ENCODE measurements around the gene ITPKC. TPM values are rescaled to one million over a fixed set of nuclear protein-coding genes. Genes with fewer than 3 reads are reported as not detected.
A peak's percentile ranks its signal among the peaks of the same experiment; 100 is the strongest.

ITPKC gene
- total and polyA plus RNA-seq, 10 of the 15 experiments (the other 5 are each of a cell fraction or from before 2014, with no cell fraction given), result 0.03 to 6.4 (median 3.5) TPM

- 75% methylated on average over 6 of the region's 6 CpGs for WGBS (ENCODE audit: insufficient coverage, insufficient replicate concordance, low lambda C conversion rate, missing lambda C conversion rate)
- no peak for FAIRE-seq
- TF ChIP-seq CREB1 (IDR thresholded peaks at IDR 0.05; ENCODE audit: low read depth) (no peak), IKZF2 (IDR thresholded peaks at IDR 0.05) (no peak), TARDBP (IDR thresholded peaks at IDR 0.05; ENCODE audit: borderline replicate concordance) (no peak), E4F1 (IDR thresholded peaks at IDR 0.05; ENCODE audit: borderline replicate concordance, partially characterized antibody) (no peak), PML (IDR thresholded peaks at IDR 0.05; ENCODE audit: low read length) (no peak), USF2 (IDR thresholded peaks at IDR 0.05; ENCODE audit: borderline replicate concordance, low read depth, low read length) (no peak), SPI1 (IDR thresholded peaks at IDR 0.05; ENCODE audit: borderline replicate concordance, insufficient read depth, low read depth, low read length) (no peak), CHD4 (IDR thresholded peaks at IDR 0.05) (no peak), RCOR1 (conservative IDR thresholded peaks at IDR 0.05; ENCODE audit: low read depth, low read length) (no peak), BCL11A (IDR thresholded peaks at IDR 0.05; ENCODE audit: low read depth, low read length) (no peak), ZNF622 (IDR thresholded peaks at IDR 0.05) (no peak), CBX5 (IDR thresholded peaks at IDR 0.05; ENCODE audit: low read depth) (no peak), MTA2 (IDR thresholded peaks at IDR 0.05; ENCODE audit: low read depth) (no peak)
- TF ChIP-seq, protein P1, sequence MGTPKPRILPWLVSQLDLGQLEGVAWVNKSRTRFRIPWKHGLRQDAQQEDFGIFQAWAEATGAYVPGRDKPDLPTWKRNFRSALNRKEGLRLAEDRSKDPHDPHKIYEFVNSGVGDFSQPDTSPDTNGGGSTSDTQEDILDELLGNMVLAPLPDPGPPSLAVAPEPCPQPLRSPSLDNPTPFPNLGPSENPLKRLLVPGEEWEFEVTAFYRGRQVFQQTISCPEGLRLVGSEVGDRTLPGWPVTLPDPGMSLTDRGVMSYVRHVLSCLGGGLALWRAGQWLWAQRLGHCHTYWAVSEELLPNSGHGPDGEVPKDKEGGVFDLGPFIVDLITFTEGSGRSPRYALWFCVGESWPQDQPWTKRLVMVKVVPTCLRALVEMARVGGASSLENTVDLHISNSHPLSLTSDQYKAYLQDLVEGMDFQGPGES (IDR thresholded peaks at IDR 0.05), result no peak
- TF ChIP-seq, protein P2, sequence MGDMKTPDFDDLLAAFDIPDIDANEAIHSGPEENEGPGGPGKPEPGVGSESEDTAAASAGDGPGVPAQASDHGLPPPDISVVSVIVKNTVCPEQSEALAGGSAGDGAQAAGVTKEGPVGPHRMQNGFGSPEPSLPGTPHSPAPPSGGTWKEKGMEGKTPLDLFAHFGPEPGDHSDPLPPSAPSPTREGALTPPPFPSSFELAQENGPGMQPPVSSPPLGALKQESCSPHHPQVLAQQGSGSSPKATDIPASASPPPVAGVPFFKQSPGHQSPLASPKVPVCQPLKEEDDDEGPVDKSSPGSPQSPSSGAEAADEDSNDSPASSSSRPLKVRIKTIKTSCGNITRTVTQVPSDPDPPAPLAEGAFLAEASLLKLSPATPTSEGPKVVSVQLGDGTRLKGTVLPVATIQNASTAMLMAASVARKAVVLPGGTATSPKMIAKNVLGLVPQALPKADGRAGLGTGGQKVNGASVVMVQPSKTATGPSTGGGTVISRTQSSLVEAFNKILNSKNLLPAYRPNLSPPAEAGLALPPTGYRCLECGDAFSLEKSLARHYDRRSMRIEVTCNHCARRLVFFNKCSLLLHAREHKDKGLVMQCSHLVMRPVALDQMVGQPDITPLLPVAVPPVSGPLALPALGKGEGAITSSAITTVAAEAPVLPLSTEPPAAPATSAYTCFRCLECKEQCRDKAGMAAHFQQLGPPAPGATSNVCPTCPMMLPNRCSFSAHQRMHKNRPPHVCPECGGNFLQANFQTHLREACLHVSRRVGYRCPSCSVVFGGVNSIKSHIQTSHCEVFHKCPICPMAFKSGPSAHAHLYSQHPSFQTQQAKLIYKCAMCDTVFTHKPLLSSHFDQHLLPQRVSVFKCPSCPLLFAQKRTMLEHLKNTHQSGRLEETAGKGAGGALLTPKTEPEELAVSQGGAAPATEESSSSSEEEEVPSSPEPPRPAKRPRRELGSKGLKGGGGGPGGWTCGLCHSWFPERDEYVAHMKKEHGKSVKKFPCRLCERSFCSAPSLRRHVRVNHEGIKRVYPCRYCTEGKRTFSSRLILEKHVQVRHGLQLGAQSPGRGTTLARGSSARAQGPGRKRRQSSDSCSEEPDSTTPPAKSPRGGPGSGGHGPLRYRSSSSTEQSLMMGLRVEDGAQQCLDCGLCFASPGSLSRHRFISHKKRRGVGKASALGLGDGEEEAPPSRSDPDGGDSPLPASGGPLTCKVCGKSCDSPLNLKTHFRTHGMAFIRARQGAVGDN (IDR thresholded peaks at IDR 0.05), result no peak
These were observed 4.2 kb downstream of the ITPKC start for GRCh38 chr19:40721140-40721486.

More at GRCh38 chr19:40721140-40721486, 4.2 kb downstream of the ITPKC start:
- peaks cover 13% of the 10 kb centered on the region for H3K4me1 ChIP-seq (ENCODE audit: control insufficient read depth, insufficient read depth, low read length)
- CTCF ChIA-PET, result interaction anchor here (0.8 to 1.3 kb wide), 2 partner anchors 13 to 98 kb away, joined by 3 to 4 read pairs; no protein-coding TSS in a partner anchor
- POLR2A ChIA-PET, result interaction anchor here (1.0 to 5.1 kb wide), 3 partner anchors 28 to 57 kb away, joined by 4 to 37 read pairs (median 32); partner anchors contain the start of genes ACTMAP, RAB4B and SNRPA
- H3K9me3 ChIP-seq (replicated peaks; ENCODE audit: control insufficient read depth, insufficient read depth, low read length), result no peaks in the 10 kb centered on the region
- DNase-seq (ENCODE audit: low read depth, low spot score) (no peak), ATAC-seq (no peak)
- H3K36me3 ChIP-seq (ENCODE audit: control insufficient read depth in 2 of 2, insufficient read depth in 2 of 2, low read length in 1 of 2), result no peaks in the 10 kb centered on the region; a peak in 1 of 4 replicates
- no peak overlapping the region for H2AFZ ChIP-seq (ENCODE audit: control insufficient read depth, low read depth, low read length)
- SMC1A ChIA-PET (ENCODE audit: uncharacterized antibody, unreplicated experiment), result interaction anchor here (0.7 to 2.9 kb wide), 4 partner anchors 27 to 58 kb away, joined by 3 to 16 read pairs (median 8); partner anchors contain the start of gene RAB4B
- H3K79me2 ChIP-seq (ENCODE audit: control insufficient read depth, insufficient read depth, low read length), result peaks cover 31% of the 10 kb centered on the region
- H3K27ac ChIP-seq (ENCODE audit: control insufficient read depth, insufficient read depth), result no peak overlapping the region
- intact Hi-C loops (cut with micrococcal nuclease; ENCODE audit: unreplicated experiment) (no loop called here), in situ Hi-C loops (cut with MboI) (no loop called here)
- RAD21 ChIA-PET (ENCODE audit: unreplicated experiment), result interaction anchor here (0.8 to 2.9 kb wide), 2 partner anchors 57 to 58 kb away, joined by 3 to 13 read pairs; partner anchors contain the start of gene RAB4B
- H3K4me3 ChIP-seq, result peak overlapping the region; percentile 15; the same call in 1 of the 2 replicates
- no peak overlapping the region for H3K9ac ChIP-seq (ENCODE audit: control insufficient read depth, insufficient read depth, low read length)
- H4K20me1 ChIP-seq (ENCODE audit: control insufficient read depth, insufficient read depth), result no peaks in the 10 kb centered on the region
- H3K4me2 ChIP-seq (ENCODE audit: control insufficient read depth, insufficient read depth), result no peak overlapping the region
- H3K27me3 ChIP-seq (replicated peaks in 1 of 2; ENCODE audit: control insufficient read depth in 2 of 2, insufficient read depth in 2 of 2, low read length in 1 of 2), result no peaks in the 10 kb centered on the region
- BruUV-seq (replicated peaks), result no TSS peak

Measured in GM12878 (cell line).